ENCODE data around the gene IRX5.

Gene IRX5

GRCh38 chr16:54928016-54928356 is 2.7 kb upstream of the IRX5 start:
- peak overlapping the region in 7 of 11 experiments; percentile 47 to 99 (median 91); a peak in 9 of 22 replicates for H3K27ac ChIP-seq
- peak overlapping the region; percentile 86 to 95 (median 93) for H3K4me2 ChIP-seq
- peaks cover 49 to 81% (median 70%) of the 10 kb centered on the region in 11 experiments for H3K27me3 ChIP-seq

DNA sequence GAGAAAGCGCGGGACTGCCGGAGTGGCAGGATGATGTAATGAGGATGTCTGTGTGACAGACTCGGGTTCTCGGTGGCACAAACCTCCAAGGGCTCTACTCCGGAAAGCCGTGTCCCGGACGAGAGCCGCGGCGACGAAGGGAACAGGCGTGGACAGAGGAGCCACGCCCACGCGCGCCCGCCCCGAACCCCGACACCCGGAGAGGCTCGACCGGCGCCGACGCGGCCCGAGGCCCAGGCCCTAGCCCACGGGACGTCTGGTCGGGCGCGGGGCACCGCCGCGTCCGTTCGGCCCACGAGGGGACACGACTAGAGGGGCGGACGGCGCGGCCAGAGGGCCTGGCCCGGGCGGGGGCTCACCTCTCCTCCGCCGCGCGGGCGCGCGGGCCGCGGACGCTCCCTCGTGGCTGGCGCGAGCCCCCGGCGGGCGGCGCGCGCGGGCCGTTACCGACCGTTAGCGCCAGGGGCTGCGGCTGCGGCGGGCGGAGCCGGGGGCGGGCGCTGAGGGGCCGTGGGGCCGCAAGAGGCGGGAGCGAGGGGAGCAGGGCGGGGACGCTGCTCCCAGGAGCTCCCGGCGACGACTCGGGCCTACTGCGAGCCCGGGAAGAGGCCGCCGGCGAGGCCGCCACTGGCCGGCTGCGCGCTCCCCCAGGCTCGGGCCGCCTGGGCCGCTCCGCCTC is 2.1 kb upstream of the IRX5 start:
- Histone ChIP-seq H3K4me2 (peak overlapping the region; percentile 60 to 94 (median 90)), H3K4me3 (peak overlapping the region; percentile 79 to 89 (median 81)), H3K27me3 (peaks cover 55 to 84% (median 73%) of the 10 kb centered on the region in 11 experiments), H3K4me1 (peaks cover 25 to 39% (median 32%) of the 10 kb centered on the region in 10 experiments), H4K20me1 (peaks cover 0 to 69% (median 45%) of the 10 kb centered on the region in 11 experiments; a peak in 19 of 22 replicates), H3K27ac (peak overlapping the region; percentile 63 to 99 (median 91); a peak in 21 of 22 replicates), H3K9ac (peak overlapping the region; percentile 85 to 98 (median 89)), H3K36me3 (0 out of 22 replicates have a peak, but pooled peaks cover 0 to 2% (median 0%) of the 10 kb centered on the region in 11 experiments), H3K9me3 (replicated peaks in 1 of 11) (peaks cover 0 to 16% (median 14%) of the 10 kb centered on the region in 11 experiments; a peak in 14 of 22 replicates)
- no peak for TF ChIP-seq Cebpa-rat (IDR thresholded peaks at IDR 0.05)

More at GRCh38 chr16:54928016-54928356, 2.7 kb upstream of the IRX5 start:
- H3K9me3 ChIP-seq (replicated peaks in 1 of 11), result peaks cover 0 to 13% (median 12%) of the 10 kb centered on the region in 11 experiments; a peak in 14 of 22 replicates
- H3K4me1 ChIP-seq, result peaks cover 20 to 34% (median 28%) of the 10 kb centered on the region in 10 experiments
- H3K4me3 ChIP-seq, result peak overlapping the region; percentile 79 to 89 (median 81)
- H3K9ac ChIP-seq, result peak overlapping the region; percentile 52 to 98 (median 89); a peak in 19 of 22 replicates
- H3K36me3 ChIP-seq, result peaks cover 0 to 5% (median under 1%) of the 10 kb centered on the region in 11 experiments; a peak in 3 of 22 replicates
- peaks cover 0 to 69% (median 39%) of the 10 kb centered on the region in 11 experiments; a peak in 19 of 22 replicates for H4K20me1 ChIP-seq
- no peak for TF ChIP-seq Cebpa-rat (IDR thresholded peaks at IDR 0.05)

GRCh38 chr16:54929090-54930004 is 1.3 kb upstream of the IRX5 start:
- H3K27ac ChIP-seq, result peak overlapping the region in 10 of 11 experiments; percentile 87 to 99 (median 92); a peak in 20 of 22 replicates
- H4K20me1 ChIP-seq, result peaks cover 0 to 71% (median 53%) of the 10 kb centered on the region in 11 experiments; a peak in 19 of 22 replicates
- H3K4me2 ChIP-seq, result peak overlapping the region; percentile 94 to 100 (median 100)
- H3K4me3 ChIP-seq, result peak overlapping the region; percentile 79 to 89 (median 81)
- H3K9ac ChIP-seq, result peak overlapping the region; percentile 85 to 98 (median 89)
- TF ChIP-seq Cebpa-rat (IDR thresholded peaks at IDR 0.05), result no peak; a peak in 2 of 22 replicates
- H3K27me3 ChIP-seq, result peaks cover 63 to 88% (median 79%) of the 10 kb centered on the region in 11 experiments
- H3K4me1 ChIP-seq, result peaks cover 26 to 40% (median 33%) of the 10 kb centered on the region in 10 experiments
- H3K9me3 ChIP-seq (replicated peaks in 1 of 11), result peaks cover 0 to 16% (median 14%) of the 10 kb centered on the region in 11 experiments; a peak in 14 of 22 replicates
- H3K36me3 ChIP-seq, result no peaks in the 10 kb centered on the region

DNA sequence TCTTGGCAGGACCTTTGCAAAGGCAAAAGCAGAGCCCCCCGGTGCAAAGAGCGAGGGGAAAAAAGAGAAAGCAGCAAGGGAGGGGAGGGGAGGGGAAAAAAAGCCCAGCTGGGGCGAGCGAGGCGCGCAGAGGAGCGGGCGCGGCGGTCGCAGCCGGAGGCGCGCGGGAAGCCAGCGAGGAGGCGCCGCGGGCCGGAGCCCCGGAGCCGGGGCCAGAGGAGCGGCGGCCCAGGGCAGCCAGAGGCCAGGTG is 129 bp downstream of the IRX5 start:
- H4K20me1 ChIP-seq, result peaks cover 3 to 71% (median 59%) of the 10 kb centered on the region in 11 experiments; a peak in 19 of 22 replicates
- peak overlapping the region; percentile 94 to 100 (median 100) for H3K4me2 ChIP-seq
- H3K4me3 ChIP-seq, result peak overlapping the region; percentile 79 to 89 (median 81)
- H3K27me3 ChIP-seq, result peaks cover 67 to 90% (median 82%) of the 10 kb centered on the region in 11 experiments
- no peak for TF ChIP-seq Cebpa-rat (IDR thresholded peaks at IDR 0.05)
- peak overlapping the region in 2 of 11 experiments; percentile 23 to 25; a peak in 1 of 22 replicates for H3K27ac ChIP-seq
- peaks cover 0 to 16% (median 14%) of the 10 kb centered on the region in 11 experiments; a peak in 14 of 22 replicates for H3K9me3 ChIP-seq (replicated peaks in 1 of 11)
- no peaks in the 10 kb centered on the region for H3K36me3 ChIP-seq
- H3K9ac ChIP-seq, result peak overlapping the region; percentile 48 to 98 (median 73)
- H3K4me1 ChIP-seq, result peaks cover 26 to 44% (median 34%) of the 10 kb centered on the region in 10 experiments

GRCh38 chr16:54931120-54932014 is 702 bp downstream of the IRX5 start:
- peak overlapping the region in 2 of 11 experiments; percentile 23 to 25; a peak in 1 of 22 replicates for H3K27ac ChIP-seq
- peak overlapping the region; percentile 79 to 89 (median 81) for H3K4me3 ChIP-seq
- peaks cover 0 to 16% (median 14%) of the 10 kb centered on the region in 11 experiments; a peak in 14 of 22 replicates for H3K9me3 ChIP-seq (replicated peaks in 1 of 11)
- peak overlapping the region; percentile 94 to 100 (median 100) for H3K4me2 ChIP-seq
- H3K27me3 ChIP-seq, result peaks cover 67 to 90% (median 82%) of the 10 kb centered on the region in 11 experiments
- no peak for TF ChIP-seq Cebpa-rat (IDR thresholded peaks at IDR 0.05)
- peak overlapping the region; percentile 48 to 98 (median 73) for H3K9ac ChIP-seq
- peaks cover 29 to 43% (median 35%) of the 10 kb centered on the region in 10 experiments for H3K4me1 ChIP-seq
- H3K36me3 ChIP-seq, result no peaks in the 10 kb centered on the region
- peaks cover 3 to 71% (median 61%) of the 10 kb centered on the region in 11 experiments; a peak in 20 of 22 replicates for H4K20me1 ChIP-seq

- H3K36me3 ChIP-seq, result no peaks in the 10 kb centered on the region
- H3K27ac ChIP-seq, result no peak overlapping the region
- H3K4me1 ChIP-seq, result peaks cover 35 to 49% (median 40%) of the 10 kb centered on the region in 10 experiments
- H3K9me3 ChIP-seq (replicated peaks in 1 of 11), result peaks cover 0 to 16% (median 14%) of the 10 kb centered on the region in 11 experiments; a peak in 14 of 22 replicates
- peak overlapping the region in 10 of 11 experiments; percentile 94 to 100 (median 100); a peak in 16 of 22 replicates for H3K4me2 ChIP-seq
- H3K4me3 ChIP-seq, result peak overlapping the region in 6 of 10 experiments; percentile 79 to 89 (median 82); a peak in 8 of 20 replicates
- H3K27me3 ChIP-seq, result peaks cover 67 to 90% (median 82%) of the 10 kb centered on the region in 11 experiments
- TF ChIP-seq Cebpa-rat (IDR thresholded peaks at IDR 0.05), result no peak
- no peak overlapping the region for H3K9ac ChIP-seq
- H4K20me1 ChIP-seq, result peaks cover 3 to 71% (median 61%) of the 10 kb centered on the region in 11 experiments; a peak in 20 of 22 replicates
Observed at GRCh38 chr16:54932021-54932660, 1.5 kb downstream of the IRX5 start.

GRCh38 chr16:54932737-54933254 is 2.1 kb downstream of the IRX5 start:
- Histone ChIP-seq H3K27ac (no peak overlapping the region), H3K4me2 (peak overlapping the region in 7 of 11 experiments; percentile 4 to 76 (median 23); a peak in 7 of 22 replicates), H3K27me3 (peaks cover 67 to 90% (median 82%) of the 10 kb centered on the region in 11 experiments), H3K36me3 (no peaks in the 10 kb centered on the region), H3K4me1 (peaks cover 35 to 49% (median 41%) of the 10 kb centered on the region in 10 experiments), H4K20me1 (peaks cover 5 to 71% (median 62%) of the 10 kb centered on the region in 11 experiments; a peak in 20 of 22 replicates), H3K4me3 (peak overlapping the region in 5 of 10 experiments; percentile 12 to 80 (median 22); a peak in 6 of 20 replicates), H3K9ac (no peak overlapping the region), H3K9me3 (replicated peaks in 1 of 11) (peaks cover 0 to 16% (median 14%) of the 10 kb centered on the region in 11 experiments; a peak in 14 of 22 replicates)
- TF ChIP-seq Cebpa-rat (IDR thresholded peaks at IDR 0.05), result no peak
